HG02610 (cell line): ENCODE results near the gene CTSH.

ENCODE experiments used
- ATAC-seq: cut with Tn5 transposase; IDR thresholded peaks from one replicate; pipeline ENCODE4 v1.9.1; 2021; ENCODE audit warnings: mild to moderate bottlenecking, moderate library complexity; ENCODE audit not compliant: unreplicated experiment

The CTSH gene

GRCh38 chr15:78944669-78945407 is at the start of gene CTSH:
TSS of gene CTSH (minus strand) at chr15:78945046. CDS start at chr15:78944981, 65 bp downstream.
- ATAC-seq = peak; percentile 76

GRCh38 chr15:78993931-78994530 is 49.2 kb upstream of the CTSH start:
- ATAC-seq = no peak

- ATAC-seq = no peak
These were observed 48.5 kb upstream of the CTSH start for GRCh38 chr15:78993257-78993930.

GRCh38 chr15:78992416-78993256 is 47.8 kb upstream of the CTSH start:
- ATAC-seq = no peak

GRCh38 chr15:78991879-78992278 is 47.0 kb upstream of the CTSH start:
- ATAC-seq = no peak

- no peak for ATAC-seq
These were observed 46.6 kb upstream of the CTSH start for GRCh38 chr15:78991476-78991875.

- no peak for ATAC-seq
These were observed 45.4 kb upstream of the CTSH start for GRCh38 chr15:78990278-78990677.

- no peak for ATAC-seq
These were observed 44.9 kb upstream of the CTSH start for GRCh38 chr15:78989701-78990240.

- ATAC-seq = peak; percentile 62
These were observed 43.6 kb upstream of the CTSH start for GRCh38 chr15:78988361-78988911.

- ATAC-seq = no peak
These were observed 42.9 kb upstream of the CTSH start for GRCh38 chr15:78987556-78988360.

GRCh38 chr15:78985859-78986475 is 41.1 kb upstream of the CTSH start:
- ATAC-seq = no peak

GRCh38 chr15:78984041-78984440 is 39.2 kb upstream of the CTSH start:
- ATAC-seq = no peak

GRCh38 chr15:78983146-78983918 is 38.5 kb upstream of the CTSH start:
- no peak for ATAC-seq

GRCh38 chr15:78982736-78983135 is 37.9 kb upstream of the CTSH start:
- no peak for ATAC-seq

GRCh38 chr15:78981532-78982313 is 36.9 kb upstream of the CTSH start:
- ATAC-seq = no peak

- ATAC-seq = no peak
These were observed 34.8 kb upstream of the CTSH start for GRCh38 chr15:78979456-78980320.
